Chondrocyte (in vitro differentiated cells): ENCODE measurements around the gene FADD. TPM values are rescaled to one million over a fixed set of nuclear protein-coding genes. Genes with fewer than 3 reads are reported as not detected.

Source experiments
- DNase-seq: peaks from one replicate; pipeline ENCODE4 v3.0.0; 2021; ENCODE audit warnings: mixed read lengths, low spot score
- H3K27ac Mint-ChIP-seq: one replicate; pipeline ENCODE4 v1.8.0; 2021; ENCODE audit warnings: mild to moderate bottlenecking, moderate library complexity, mixed read lengths; ENCODE audit not compliant: unreplicated experiment
- H3K27me3 Mint-ChIP-seq: 2 replicates; pipeline ENCODE4 v1.8.0; 2021; ENCODE audit warnings: low read depth, mixed read lengths
- H3K36me3 Mint-ChIP-seq: 2 replicates; pipeline ENCODE4 v1.8.0; 2021; ENCODE audit warnings: low read depth, mixed read lengths
- H3K4me1 Mint-ChIP-seq: 2 replicates; pipeline ENCODE4 v1.8.0; 2021; ENCODE audit warnings: low read depth, mild to moderate bottlenecking, mixed read lengths
- H3K4me3 Mint-ChIP-seq: one replicate; pipeline ENCODE4 v1.8.0; 2021; ENCODE audit warnings: mild to moderate bottlenecking, moderate library complexity, mixed read lengths; ENCODE audit not compliant: unreplicated experiment
- H3K9me3 Mint-ChIP-seq: 2 replicates; pipeline ENCODE4 v1.8.0; 2021; ENCODE audit warnings: low read depth, mixed read lengths
- total RNA-seq: library from RNA; stranded (reverse); gene quantifications from 3 replicates; pipeline ENCODE4 v1.2.1, GENCODE V29; 2021
- TF ChIP-seq, protein P1 (sequence below): fragments of 200-600 bp; sonication (generic); IDR thresholded peaks from 2 replicates; pipeline ENCODE4 v1.5.0; 2021; ENCODE audit warnings: antibody characterized with exemption, mild to moderate bottlenecking, moderate library complexity

Gene FADD
- total RNA-seq, 1 donor from 2014 or later = 26.8 TPM

DNA sequence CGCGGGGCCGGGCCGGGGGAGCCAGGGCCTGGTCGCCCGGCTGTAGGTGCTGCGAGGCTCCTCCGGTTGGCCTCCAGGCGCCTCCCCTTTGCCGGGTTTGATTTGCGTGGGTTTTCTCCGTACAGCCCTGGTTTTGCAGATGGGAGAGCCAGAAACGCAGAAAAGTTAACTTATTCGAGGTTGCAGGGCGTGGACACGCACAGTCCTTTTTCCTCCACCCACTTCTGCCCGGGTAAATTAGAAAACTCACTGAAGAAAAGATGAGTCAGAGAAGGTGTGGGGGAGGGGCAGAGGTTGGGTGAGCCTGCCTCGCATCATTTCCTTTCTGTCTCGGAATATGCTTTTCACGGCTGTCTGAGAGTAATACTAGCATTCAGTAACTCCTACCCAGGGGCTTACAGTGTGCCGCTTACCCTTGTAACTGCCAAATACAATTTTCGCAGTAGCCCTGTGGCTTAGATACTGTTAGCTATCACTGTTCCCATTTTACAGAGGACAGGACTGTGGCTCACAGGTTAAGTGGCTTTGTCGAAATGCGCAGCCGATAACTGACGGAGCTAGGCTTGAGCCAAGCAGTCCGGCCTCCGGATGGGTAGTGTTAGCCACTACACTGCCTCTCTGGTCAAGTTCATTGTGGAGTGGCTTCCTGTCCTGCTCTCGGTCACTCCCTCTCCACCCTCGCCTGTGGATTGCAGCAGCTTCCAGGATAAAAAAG, 812 bp downstream of the FADD start:
- Mint-ChIP-seq H3K4me1 (peaks cover 39% of the 10 kb centered on the region), H3K36me3 (peaks cover 11% of the 10 kb centered on the region), H3K27ac (peak overlapping the region; percentile 96), H3K9me3 (no peaks in the 10 kb centered on the region), H3K4me3 (peak overlapping the region; percentile 88), H3K27me3 (peaks cover 4% of the 10 kb centered on the region)
- peak; percentile 27 for DNase-seq
- TF ChIP-seq, protein P1, sequence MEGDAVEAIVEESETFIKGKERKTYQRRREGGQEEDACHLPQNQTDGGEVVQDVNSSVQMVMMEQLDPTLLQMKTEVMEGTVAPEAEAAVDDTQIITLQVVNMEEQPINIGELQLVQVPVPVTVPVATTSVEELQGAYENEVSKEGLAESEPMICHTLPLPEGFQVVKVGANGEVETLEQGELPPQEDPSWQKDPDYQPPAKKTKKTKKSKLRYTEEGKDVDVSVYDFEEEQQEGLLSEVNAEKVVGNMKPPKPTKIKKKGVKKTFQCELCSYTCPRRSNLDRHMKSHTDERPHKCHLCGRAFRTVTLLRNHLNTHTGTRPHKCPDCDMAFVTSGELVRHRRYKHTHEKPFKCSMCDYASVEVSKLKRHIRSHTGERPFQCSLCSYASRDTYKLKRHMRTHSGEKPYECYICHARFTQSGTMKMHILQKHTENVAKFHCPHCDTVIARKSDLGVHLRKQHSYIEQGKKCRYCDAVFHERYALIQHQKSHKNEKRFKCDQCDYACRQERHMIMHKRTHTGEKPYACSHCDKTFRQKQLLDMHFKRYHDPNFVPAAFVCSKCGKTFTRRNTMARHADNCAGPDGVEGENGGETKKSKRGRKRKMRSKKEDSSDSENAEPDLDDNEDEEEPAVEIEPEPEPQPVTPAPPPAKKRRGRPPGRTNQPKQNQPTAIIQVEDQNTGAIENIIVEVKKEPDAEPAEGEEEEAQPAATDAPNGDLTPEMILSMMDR = no peak

DNA sequence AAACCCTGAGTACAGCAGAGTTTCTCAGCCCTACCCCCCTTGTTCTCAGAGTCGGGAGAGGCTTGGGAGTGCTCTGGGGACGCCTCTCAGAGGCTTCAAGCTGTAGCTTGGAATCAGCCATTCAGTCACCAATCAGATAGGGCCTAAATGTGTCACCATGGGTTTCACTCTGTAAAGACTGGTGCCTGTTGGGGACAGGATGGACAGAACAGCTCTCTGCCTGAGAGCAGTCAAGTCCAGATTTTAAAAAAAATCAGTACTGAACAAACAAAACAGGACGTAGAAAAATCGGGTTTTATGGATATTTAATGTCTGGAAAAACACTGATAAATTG, 1.3 kb downstream of the FADD start:
- peaks cover 44% of the 10 kb centered on the region for H3K4me1 Mint-ChIP-seq
- H3K9me3 Mint-ChIP-seq = no peaks in the 10 kb centered on the region
- H3K27me3 Mint-ChIP-seq = peaks cover 4% of the 10 kb centered on the region
- no peak for DNase-seq
- peak overlapping the region; percentile 96 for H3K27ac Mint-ChIP-seq
- peak overlapping the region; percentile 88 for H3K4me3 Mint-ChIP-seq
- TF ChIP-seq, protein P1 = no peak
- peaks cover 15% of the 10 kb centered on the region for H3K36me3 Mint-ChIP-seq

DNA sequence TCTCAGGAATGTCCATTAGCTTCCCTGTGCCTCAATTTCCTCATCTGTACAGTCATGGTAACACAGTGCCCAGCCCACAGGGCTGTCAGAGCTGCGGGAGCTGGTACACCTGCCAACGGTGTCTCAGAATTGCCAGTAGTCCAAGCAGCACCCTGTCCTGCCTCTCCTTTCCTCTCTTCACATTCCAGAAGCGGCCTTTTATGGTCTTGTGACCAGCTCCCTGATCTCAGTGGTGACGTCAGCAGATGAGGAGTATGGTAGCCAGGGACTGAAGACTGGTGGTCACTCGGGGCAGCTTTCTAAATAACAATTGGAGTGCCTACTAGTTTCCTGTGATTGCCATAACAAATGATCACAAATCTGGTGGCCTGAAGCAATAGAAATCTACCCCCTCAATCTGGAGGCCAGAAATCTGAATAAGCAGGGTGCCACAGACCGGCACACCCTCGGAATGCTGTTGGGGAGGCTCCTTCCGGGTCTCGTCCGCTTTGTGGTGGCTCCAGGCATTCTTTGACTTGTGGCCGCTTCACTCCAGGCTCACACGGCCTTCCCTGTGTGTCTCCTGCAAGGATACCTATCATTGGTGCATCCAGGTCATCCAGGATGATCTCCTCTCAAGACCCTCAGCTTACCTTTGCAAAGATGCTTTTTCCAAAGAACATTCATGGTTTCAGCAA, 2.1 kb downstream of the FADD start:
- H3K4me3 Mint-ChIP-seq = peak overlapping the region; percentile 88
- TF ChIP-seq, protein P1 = no peak
- peak; percentile 62 for DNase-seq
- H3K27me3 Mint-ChIP-seq = peaks cover under 1% of the 10 kb centered on the region
- no peaks in the 10 kb centered on the region for H3K9me3 Mint-ChIP-seq
- peak overlapping the region; percentile 96 for H3K27ac Mint-ChIP-seq
- peaks cover 15% of the 10 kb centered on the region for H3K36me3 Mint-ChIP-seq
- H3K4me1 Mint-ChIP-seq = peaks cover 49% of the 10 kb centered on the region

- Mint-ChIP-seq H3K9me3 (no peaks in the 10 kb centered on the region), H3K27me3 (no peaks in the 10 kb centered on the region), H3K27ac (no peak overlapping the region), H3K36me3 (peaks cover 15% of the 10 kb centered on the region), H3K4me3 (no peak overlapping the region), H3K4me1 (peaks cover 52% of the 10 kb centered on the region)
- TF ChIP-seq, protein P1 = no peak
- peak; percentile 25 for DNase-seq
Measured at GRCh38 chr11:70205766-70206165, 2.7 kb downstream of the FADD start.

- TF ChIP-seq, protein P1 = no peak
- Mint-ChIP-seq H3K27ac (no peak overlapping the region), H3K9me3 (no peaks in the 10 kb centered on the region)
Measured at GRCh38 chr11:70206226-70206981, 3.3 kb downstream of the FADD start.

More at GRCh38 chr11:70206226-70206981, 3.3 kb downstream of the FADD start:
- Mint-ChIP-seq H3K4me3 (no peak overlapping the region), H3K36me3 (peaks cover 15% of the 10 kb centered on the region), H3K4me1 (peaks cover 52% of the 10 kb centered on the region), H3K27me3 (no peaks in the 10 kb centered on the region)
- DNase-seq = peak; percentile 85
